Kidney (tissue), 14 donors: ENCODE results near the gene ZMYND8. TPM values are rescaled to one million over a fixed set of nuclear protein-coding genes. Genes with fewer than 3 reads are reported as not detected.

Experiments used
- DNase-seq, 5 donors: peaks; one replicate each; pipeline ENCODE4 v3.0.0-alpha.2; 2013 to 2020
- FAIRE-seq: peaks from 2 replicates; lab custom pipeline; 2012; peaks lifted over from hg19 to GRCh38; lab: Jason Lieb, UNC
- H3K27ac ChIP-seq, 2 donors: one replicate each; pipeline ENCODE4 v1.7.0; 2013; ENCODE audit warnings: low read depth in 2 of 2, low read length in 2 of 2, inconsistent platforms in 1 of 2
- H3K27me3 ChIP-seq: one replicate; pipeline ENCODE4 v1.7.1; 2013; ENCODE audit warnings: low read length, inconsistent platforms; ENCODE audit not compliant: control insufficient read depth, insufficient read depth
- H3K36me3 ChIP-seq, 3 donors: one replicate each; pipeline versions ENCODE4 v1.7.0 to v1.7.1; 2013; ENCODE audit warnings: low read length in 3 of 3, control low read depth in 1 of 3, inconsistent platforms in 1 of 3; ENCODE audit not compliant: insufficient read depth in 3 of 3, control insufficient read depth in 2 of 3
- H3K4me1 ChIP-seq, 3 donors: one replicate each; pipeline versions ENCODE4 v1.7.0 to v1.7.1; 2013; ENCODE audit warnings: low read length in 3 of 3, inconsistent platforms in 1 of 3, low read depth in 1 of 3; ENCODE audit not compliant: control insufficient read depth in 2 of 3, insufficient read depth in 2 of 3
- H3K4me3 ChIP-seq, 3 donors: one replicate each; pipeline versions ENCODE4 v1.7.0 to v1.8.1; 2013; ENCODE audit warnings: low read length in 3 of 3, control low read depth in 1 of 3, inconsistent platforms in 1 of 3
- H3K9ac ChIP-seq, 3 donors: one replicate each; pipeline versions ENCODE4 v1.7.0 to v1.7.1; 2013; ENCODE audit warnings: low read length in 3 of 3, control low read depth in 1 of 3, inconsistent platforms in 1 of 3
- H3K9me3 ChIP-seq, 3 donors: one replicate each; pipeline versions ENCODE4 v1.7.0 to v1.7.1; 2013; ENCODE audit warnings: low read length in 3 of 3, control low read depth in 1 of 3, inconsistent platforms in 1 of 3; ENCODE audit not compliant: control insufficient read depth in 2 of 3, insufficient read depth in 1 of 3
- CTCF ChIP-seq: IDR thresholded peaks from 3 replicates; pipeline ENCODE4 v1.5.1; 2012; ENCODE audit warnings: mild to moderate bottlenecking, moderate library complexity, borderline replicate concordance; ENCODE audit not compliant: insufficient read depth; ENCODE audit errors: extremely low read depth
- intact Hi-C: fragments of 100-400 bp; cut with DNase I; formaldehyde crosslinking; loops from one replicate; pipeline ENCODE4 v1.11.1; 2022
- polyA plus RNA-seq: library from polyadenylated mRNA; stranded (reverse); fragments of 350-450 nt; fragmentation: Illumina TruSeq; extraction: RNeasy Lipid Tissue Mini Kit (QIAGEN cat#74804); gene quantifications from one replicate; pipeline ENCODE4 v1.2.3, GENCODE V29; 2014; ENCODE audit warnings: low read depth, low replicate concordance; ENCODE audit not compliant: insufficient read depth
- total RNA-seq: library from RNA; stranded (reverse); fragmentation: NEBNext Ultra II Directional; extraction: Animal tissue kit (Norgen Biotek cat#: 25700); gene quantifications from one replicate; pipeline ENCODE4 v1.2.1, GENCODE V29; 2021
- donor health status: control.
- donor health status: control.
- donor health status: control.
- donor health status: control.
- donor health status: control.
- donor health status: DM: yes; HTN: yes; CAD: no.
- donor health status: Normal renal cell carcinoma (clear cell type).

Gene ZMYND8
- total and polyA plus RNA-seq, 2 donors from 2014 or later = 10.5 to 37.5 TPM

GRCh38 chr20:47181056-47181862 lies 175.2 kb downstream of the ZMYND8 start:
- DNase-seq = peak in 1 of 5 donors; percentile 29

DNA sequence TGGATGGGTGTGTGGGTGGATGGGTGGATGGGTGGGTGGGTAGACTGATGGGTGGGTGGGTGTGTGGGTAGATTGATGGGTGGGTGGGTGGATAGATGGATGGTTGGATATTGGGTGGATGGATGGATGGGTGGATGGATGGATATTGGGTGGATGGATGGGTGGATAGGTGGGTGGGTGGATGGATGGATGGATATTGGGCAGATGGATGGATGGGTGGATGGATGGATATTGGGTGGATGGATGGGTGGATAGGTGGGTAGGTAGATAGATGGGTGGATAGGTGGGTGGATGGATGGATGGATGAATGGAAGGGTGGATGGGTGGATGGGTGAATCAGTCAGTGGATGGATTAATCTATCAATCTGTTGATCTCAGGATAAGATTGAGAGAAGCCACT lies 177.2 kb downstream of the ZMYND8 start:
- DNase-seq (no peak), FAIRE-seq (no peak)
- H3K36me3 ChIP-seq = peaks cover 0 to 6% (median 2%) of the 10 kb centered on the region in 3 donors
- no peak for TF ChIP-seq CTCF
- H3K27me3 ChIP-seq = no peaks in the 10 kb centered on the region
- no peak overlapping the region for H3K4me3 ChIP-seq
- intact Hi-C loops = no loop called here
- no peaks in the 10 kb centered on the region for H3K4me1 ChIP-seq
- H3K9ac ChIP-seq = no peak overlapping the region
- peaks cover 0 to 2% (median 0%) of the 10 kb centered on the region in 3 donors for H3K9me3 ChIP-seq
- H3K27ac ChIP-seq = no peak overlapping the region

More at GRCh38 chr20:47181056-47181862, 175.2 kb downstream of the ZMYND8 start:
- FAIRE-seq = no peak
- H3K9me3 ChIP-seq = peaks cover 0 to 2% (median 0%) of the 10 kb centered on the region in 3 donors
- no peak overlapping the region for H3K9ac ChIP-seq
- peaks cover 0 to 2% (median 0%) of the 10 kb centered on the region in 3 donors for H3K36me3 ChIP-seq
- H3K27me3 ChIP-seq = no peaks in the 10 kb centered on the region
- no peak for TF ChIP-seq CTCF
- no peak overlapping the region for H3K27ac ChIP-seq
- no peaks in the 10 kb centered on the region for H3K4me1 ChIP-seq
- intact Hi-C loops = no loop called here
- H3K4me3 ChIP-seq = no peak overlapping the region

- Histone ChIP-seq H3K27ac (no peak overlapping the region), H3K9me3 (peaks cover 0 to 2% (median 0%) of the 10 kb centered on the region in 3 donors), H3K4me3 (no peak overlapping the region), H3K4me1 (no peaks in the 10 kb centered on the region), H3K9ac (no peak overlapping the region), H3K27me3 (no peaks in the 10 kb centered on the region), H3K36me3 (peaks cover 0 to 6% (median 2%) of the 10 kb centered on the region in 3 donors)
- no peak for DNase-seq
- no peak for TF ChIP-seq CTCF
- intact Hi-C loops = no loop called here
- FAIRE-seq = no peak
Measured at GRCh38 chr20:47178851-47179250, 177.6 kb downstream of the ZMYND8 start.
